EH (cell line): ENCODE measurements around the gene BUD13.
A peak's percentile ranks its signal among the peaks of the same experiment; 100 is the strongest.

ENCODE experiments used
- DNase-seq: peaks from one replicate; pipeline ENCODE4 v3.0.0-alpha.2; 2015; ENCODE audit warnings: low read depth

The BUD13 gene

GRCh38 chr11:116792869-116793771 is 20.3 kb upstream of the BUD13 start:
- peak; percentile 78 for DNase-seq

DNA sequence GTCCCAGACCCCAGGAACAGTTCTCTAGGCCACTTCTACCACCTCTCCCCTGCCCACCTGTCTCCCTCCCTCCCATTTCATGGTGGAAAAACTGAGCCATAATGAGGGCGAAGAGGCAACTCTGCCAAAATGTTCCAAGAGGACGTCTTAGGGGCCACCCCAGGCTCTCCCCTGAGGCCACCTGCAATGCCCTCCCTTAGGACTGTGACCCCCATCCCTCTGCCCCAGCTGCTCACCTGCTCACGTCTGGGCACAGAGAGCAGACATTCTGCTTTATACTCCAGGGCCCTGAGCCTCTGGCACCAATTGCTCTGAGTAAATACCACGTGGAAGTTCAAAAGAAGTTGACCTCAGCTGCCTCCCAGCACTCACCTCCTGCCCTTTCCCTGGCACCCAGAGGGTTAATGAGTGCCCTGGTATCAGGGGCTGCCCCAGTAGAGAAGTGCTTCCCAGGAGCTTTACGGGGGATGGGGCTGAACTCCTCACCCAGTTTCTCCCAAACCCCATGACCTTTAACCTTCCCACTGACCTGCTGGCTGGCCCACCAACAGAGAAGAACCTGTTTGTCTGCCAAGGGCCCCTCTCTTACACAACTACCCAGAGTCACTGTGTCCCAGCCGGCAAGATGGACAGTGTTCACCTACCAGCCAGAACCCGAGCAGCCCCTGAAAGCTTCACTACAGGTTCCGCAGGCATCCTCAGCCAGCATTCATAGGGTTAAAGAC is 19.5 kb upstream of the BUD13 start:
- no peak for DNase-seq

DNA sequence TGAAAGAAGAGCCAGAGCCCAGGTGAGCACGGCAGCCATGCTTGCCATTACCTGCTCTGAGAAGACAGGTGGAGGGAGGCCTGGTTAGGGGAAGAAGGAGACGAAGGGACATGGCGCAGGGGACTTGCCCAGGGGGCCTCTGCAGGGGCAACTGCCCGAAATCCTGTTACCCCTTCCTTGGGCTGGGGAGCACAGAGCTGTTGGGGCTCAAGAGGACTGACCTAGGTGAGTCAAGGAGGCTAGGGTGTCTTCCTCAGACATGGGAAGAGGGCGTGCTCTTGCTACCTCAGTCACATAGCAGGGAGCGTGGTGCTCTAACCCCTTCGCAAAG is 19.0 kb upstream of the BUD13 start, which contains the start of gene APOA5:
TSS of gene APOA5 (minus strand) at position 67 of the 331 bp plus-strand sequence. CDS start at position 48, 19 bp downstream.
- DNase-seq = no peak

GRCh38 chr11:116791002-116791812 is 18.4 kb upstream of the BUD13 start:
- peak; percentile 71 for DNase-seq

DNA sequence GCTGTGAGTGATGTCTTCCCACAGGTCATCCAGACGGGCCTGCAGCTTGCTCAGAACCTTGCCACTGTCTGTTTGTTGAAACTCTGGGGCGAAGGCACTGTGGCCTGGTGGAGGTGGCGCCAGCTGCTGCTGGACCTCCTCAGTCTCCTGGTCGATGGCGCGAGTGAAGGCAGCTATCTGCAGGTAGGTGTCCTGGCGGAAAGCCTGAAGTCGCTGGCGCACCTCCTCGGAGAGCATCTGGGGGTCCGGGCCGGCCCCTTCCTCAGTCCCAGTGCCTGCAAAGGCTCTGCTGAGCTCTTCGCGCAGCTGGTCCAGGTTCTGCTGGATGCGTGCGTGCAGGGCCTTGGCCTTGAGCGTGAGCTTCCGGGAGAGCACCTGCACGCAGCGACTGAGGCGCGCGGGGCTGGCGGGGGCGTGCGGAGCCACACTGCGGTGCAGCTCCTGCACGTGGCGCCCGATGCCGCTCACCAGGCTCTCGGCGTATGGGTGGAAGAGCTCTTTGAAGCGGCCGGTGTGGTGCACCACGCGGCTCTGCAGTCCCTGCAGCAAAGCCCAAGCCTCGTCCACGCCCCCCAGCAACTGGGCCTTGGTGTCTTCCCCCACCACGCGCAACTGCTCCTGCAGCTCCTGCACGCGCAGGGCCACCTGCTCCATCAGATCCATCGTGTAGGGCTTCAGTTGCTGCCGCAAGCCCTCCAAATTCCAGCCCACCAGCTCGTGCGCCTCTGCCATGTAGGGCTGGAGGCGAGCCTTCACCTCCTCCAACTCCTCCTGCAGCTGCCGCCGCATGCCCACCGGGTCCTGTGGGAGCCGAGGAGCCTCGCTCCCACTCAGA is 17.6 kb upstream of the BUD13 start:
- no peak for DNase-seq

DNA sequence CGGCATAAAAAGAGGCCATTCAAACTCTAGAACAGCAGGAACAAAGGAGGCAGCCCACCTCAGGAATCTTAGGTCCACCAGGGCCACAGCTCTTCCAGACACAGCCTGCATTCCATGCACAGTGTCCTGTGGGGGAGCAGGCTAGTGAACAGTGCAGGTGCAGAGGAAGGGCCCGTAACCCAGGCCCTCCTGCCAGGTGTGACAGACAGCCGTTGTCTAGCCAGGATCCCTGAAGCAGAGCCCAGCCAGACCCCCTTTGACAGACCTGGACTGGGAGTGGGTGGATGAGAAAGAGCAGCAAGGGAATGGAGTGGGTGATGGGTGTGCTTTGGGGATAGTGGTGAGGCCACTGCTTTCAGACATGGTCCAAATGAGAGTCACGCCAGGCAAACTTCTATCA is 16.2 kb upstream of the BUD13 start:
- DNase-seq = no peak

DNA sequence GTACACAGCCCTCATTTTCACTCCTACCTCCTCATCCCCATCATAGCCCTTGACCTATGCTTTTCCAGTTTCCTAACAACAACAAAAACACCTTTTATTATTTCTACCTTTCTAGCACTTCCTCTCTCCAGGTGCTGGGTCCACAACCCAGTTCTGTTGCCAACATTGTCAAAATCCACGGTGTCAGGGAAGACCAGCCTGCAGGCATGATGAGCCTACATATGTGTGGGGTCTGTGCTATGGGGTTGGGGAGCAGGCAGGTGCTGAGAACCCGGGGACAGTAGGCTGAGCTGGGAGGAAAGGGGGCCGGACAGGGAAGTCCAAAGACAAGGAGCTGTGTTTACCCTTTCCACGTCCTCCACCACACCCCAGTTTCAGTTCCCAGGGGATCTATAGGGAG is 15.7 kb upstream of the BUD13 start:
- DNase-seq = no peak

DNA sequence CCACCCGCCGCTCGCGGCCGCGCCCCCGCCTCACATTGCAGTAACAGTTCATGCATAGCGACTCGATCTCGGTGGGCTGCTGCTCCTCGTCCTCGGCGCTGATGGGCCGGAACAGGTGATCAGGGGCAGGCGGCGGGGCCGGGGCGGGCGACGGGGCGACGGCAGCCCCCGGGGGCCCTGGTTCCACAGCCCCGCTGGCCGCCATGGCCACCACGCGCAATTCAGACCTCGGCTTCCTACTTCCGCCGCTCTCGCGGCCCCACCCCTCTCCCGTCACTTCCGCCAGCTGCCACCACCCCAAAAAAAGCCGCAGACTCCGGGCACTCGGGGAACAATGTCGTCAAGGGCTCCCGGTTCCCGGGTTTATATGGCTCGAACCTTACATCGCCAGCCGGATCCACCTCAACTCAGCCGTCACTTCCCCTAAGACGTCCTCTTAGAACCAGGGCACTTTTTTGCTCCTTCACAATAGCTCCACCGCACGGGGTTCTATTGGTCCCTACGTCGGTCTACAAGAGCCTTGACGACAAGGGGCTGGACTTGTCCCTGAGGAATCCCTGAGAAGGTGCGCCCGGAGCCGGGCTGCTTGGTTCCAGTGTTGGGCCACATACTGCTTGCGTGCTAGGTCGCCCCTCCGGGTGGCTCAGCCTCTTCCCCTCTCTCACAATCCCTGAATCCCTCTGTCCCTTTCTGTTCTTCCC is 15.1 kb upstream of the BUD13 start, which contains the start of gene ZPR1:
TSS of gene ZPR1 (minus strand) at position 238 of the 701 bp plus-strand sequence. CDS start at position 205, 33 bp downstream.
- peak; percentile 77 for DNase-seq

DNA sequence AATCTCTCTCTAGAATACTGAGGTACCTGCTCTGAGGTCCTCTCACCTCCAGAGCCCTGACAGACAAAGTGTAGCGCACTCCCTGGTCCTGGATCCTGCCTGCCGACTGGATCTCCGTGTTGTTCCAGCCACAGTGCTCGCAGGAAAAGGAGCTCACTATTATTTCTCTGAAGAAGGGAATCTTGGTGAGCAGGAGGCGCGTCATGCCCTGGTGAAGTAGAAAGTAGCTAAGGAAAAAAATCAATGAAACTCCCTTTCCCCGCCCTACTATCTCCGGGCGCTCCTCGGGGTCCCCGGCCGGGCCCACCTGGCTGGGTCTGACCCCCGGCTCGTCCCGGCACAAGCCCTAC is 14.6 kb upstream of the BUD13 start:
- peak; percentile 29 for DNase-seq

DNA sequence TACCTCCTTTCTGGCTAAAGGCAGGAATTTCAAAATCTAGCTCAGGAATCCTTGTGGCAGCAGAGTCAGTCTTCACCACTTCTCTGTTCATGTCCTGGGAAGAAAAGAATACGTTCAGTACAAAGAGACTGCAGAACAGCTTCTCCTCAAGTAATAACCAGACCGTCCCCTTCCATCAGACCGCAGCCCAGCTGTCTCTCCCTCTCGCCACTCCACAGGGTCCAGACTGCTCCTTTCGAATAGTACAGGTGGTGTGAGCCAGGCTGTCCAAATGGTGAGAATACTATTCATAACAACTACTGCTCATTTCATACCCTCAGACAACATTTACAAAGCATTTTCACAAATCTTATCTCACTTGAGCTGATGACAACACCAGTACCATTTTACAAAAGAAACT is 14.2 kb upstream of the BUD13 start:
- DNase-seq = no peak

DNA sequence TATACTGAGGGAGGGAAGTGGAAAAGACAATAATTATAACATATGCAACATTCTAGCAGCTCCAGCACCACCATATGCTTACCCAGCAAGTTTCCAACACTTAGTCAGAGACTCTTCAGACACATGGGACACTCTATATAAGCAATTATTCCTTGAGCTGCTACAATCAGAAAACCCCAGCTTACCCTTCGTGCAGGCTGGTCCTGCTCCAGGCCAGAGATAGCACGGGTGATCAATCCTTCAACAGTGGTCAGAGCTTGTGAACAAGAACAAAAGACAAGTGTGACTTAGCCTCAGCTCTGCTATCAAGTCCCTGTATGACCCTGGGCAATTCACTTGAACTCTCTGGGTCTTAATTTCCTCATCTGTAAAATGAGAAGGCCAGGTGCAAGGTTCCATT is 13.5 kb upstream of the BUD13 start:
- no peak for DNase-seq

GRCh38 chr11:116782728-116783127 is 9.9 kb upstream of the BUD13 start:
- peak; percentile 50 for DNase-seq

- no peak for DNase-seq
Measured at GRCh38 chr11:116778556-116778955, 5.8 kb upstream of the BUD13 start.

DNA sequence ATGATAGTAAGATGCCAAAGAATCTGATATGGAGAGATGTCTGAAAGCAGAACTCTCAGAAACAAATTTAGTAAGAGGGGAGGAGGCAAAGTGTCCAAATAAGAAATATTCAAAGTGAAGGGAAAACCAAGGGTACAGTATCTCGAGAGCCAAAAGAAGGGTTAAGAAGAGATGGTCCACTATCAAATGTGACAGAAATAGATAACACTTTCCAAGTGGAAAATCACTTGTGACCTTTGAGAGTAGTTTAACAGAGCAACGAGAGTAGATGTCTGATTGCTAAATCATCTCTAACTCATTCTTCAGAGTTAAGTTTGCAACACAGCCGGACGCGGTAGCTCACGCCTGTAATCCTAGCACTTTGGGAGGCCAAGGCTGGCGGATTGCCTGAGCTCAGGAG is 4.3 kb upstream of the BUD13 start:
- no peak for DNase-seq

DNA sequence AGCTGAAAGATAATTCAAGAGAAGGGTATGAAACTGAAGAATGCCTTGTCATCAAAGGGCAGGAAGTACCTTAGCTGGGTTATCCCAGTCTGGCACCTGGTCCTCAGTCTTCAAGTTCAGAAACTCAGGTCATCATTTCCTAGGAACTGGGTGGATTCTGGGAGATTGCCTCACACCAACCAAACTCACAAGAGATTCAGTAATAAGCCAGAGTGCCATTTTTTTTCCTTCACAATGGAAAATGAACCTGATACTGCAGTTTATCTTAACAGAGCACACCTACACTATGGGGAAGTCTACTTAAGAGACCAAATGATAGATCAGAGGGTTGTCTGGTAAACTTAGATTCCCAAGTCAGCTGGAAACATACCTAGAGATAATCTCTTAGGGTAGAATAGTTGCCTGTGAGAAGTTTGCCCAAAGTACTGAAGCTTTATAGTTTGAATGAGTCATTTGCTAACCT is 3.8 kb upstream of the BUD13 start:
- DNase-seq = no peak

DNA sequence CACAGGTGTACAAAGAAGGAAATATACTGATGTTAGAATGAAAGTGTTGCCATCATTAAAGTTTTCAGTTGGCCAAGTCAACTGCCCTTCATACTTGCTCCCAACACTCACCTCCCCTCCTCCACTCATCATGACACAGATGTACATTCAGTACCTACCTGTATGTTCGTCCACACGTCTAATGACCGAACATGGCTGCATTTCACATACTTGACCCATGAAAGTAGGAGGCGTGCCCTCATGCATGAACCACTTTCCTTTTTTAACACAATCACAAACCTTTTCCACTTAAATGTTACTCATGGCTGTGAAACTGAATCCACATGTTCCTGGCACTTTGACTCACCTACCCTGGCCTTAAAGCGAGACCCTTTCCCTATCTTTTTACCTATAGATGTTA is 3.2 kb upstream of the BUD13 start:
- DNase-seq = no peak

DNA sequence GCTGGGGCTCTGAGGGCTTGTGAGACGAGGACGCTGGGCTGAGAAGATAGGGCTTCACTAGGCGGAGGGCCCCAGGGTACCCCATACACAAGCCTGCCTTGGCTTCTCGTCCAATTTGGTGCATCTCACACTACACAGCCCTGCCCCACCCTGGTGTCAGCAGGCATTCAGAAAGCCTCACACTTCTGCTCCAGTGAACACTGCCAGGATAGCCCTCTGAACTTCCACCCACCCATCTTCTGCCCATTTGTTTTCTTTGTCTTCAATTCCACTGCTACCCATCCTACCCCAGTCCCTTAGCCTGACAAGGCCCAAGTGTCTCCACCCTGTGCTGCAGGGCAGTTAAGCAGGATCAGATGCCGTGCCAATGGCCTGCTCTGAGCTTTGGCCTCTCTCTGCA is 1.9 kb upstream of the BUD13 start:
- DNase-seq = no peak

DNA sequence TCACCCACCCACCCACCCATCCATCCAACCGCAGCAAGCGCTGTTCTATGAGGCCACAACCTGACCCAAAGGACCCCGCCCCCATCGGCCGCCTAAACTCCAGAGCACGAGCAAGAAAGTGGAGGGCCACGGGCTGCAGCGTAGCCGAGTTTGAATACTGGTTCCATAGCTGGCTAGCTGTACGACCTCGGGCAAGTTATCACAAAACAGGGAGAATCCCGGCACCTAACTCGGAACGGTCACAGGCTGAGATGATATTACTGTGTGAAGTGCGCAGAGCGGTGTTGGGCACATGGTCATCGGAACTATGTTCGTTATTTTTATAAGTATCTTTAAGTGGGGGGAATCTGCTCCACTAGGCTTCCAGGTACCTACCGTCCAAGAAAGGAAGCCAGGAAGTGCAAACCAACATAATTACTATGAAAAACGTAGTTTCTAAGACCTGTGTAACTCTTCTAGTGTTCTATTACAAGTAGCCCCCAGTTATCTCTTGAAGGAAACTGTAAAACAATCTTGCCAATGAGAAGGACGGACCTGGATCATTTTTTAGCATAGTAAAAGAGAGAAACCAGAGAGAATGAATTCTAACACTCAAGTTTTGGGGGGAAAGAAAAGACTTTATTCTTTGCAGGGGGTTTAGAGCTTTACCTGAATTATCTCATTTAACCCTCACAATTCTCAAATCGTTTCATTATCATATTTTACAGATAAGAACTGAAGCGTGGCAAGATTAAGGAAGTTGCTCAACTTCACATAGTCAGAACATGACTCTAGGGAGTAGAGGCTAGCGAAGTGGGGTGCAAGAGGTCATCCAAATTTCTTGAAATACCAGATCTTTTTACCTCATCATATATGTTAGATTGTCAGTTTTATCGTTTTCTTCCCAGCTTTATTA is 663 bp upstream of the BUD13 start:
- no peak for DNase-seq

DNA sequence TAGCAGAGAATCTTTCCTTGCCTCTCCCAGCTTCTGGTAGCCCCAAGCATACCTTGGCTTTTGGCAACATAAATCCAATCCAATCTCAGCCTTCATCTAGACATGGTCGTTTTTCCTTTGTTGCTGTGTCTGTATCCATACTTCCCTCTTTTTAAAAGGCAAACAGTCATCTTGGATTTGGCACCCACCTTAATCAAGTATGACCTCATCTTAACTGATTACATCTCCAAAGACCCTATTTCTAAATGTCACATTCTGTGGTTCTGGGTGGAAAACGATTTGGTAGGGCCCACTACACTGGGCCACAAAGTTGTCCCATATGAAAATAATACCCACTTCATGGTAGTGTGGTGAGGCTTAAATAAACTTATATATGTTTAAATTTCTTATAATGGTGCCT is 852 bp downstream of the BUD13 start:
- DNase-seq = no peak

DNA sequence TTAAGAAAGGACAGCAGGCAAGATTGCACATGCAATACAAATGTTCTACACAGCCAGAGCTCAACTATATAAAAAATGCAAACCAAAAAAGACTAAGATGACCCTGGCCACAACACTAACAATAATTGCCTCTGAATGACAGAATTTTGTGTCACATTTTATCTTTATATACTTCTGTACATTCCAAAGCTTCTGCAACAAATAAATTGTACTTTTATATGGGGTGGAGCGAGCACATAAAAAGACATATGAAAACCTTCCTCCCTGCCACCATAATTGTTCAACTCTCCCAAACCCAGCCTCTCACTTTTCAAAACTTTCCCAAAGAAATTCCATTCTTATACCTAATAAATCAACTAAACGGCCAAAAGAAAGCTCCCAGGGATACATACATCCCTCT is 10.7 kb downstream of the BUD13 start:
- no peak for DNase-seq
